ENCODE measurements around the gene NCEH1. TPM values are rescaled to one million over a fixed set of nuclear protein-coding genes. Genes with fewer than 3 reads are reported as not detected.
A peak's percentile ranks its signal among the peaks of the same experiment; 100 is the strongest.

The NCEH1 gene
- polyA plus RNA-seq, 3 donors: 8.6 to 23.9 (median 20.7) TPM

GRCh38 chr3:172678068-172678467 lies 32.8 kb downstream of the NCEH1 start:
- H3K36me3 Mint-ChIP-seq: peaks cover 12% of the 10 kb centered on the region in 2 donors
- H3K27ac Mint-ChIP-seq: peak overlapping the region; percentile 19 to 94 (median 68)
- H3K36me3 ChIP-seq (replicated peaks in 1 of 2; ENCODE audit: control insufficient read depth in 1 of 2, insufficient read depth in 2 of 2, low read length in 2 of 2): peaks cover 0 to 5% of the 10 kb centered on the region in 2 donors
- H3K27me3 ChIP-seq (ENCODE audit: control insufficient read depth in 2 of 2, insufficient read depth in 2 of 2, low read length in 2 of 2): no peaks in the 10 kb centered on the region
- no peak overlapping the region for H3K4me3 Mint-ChIP-seq
- H3K4me2 ChIP-seq (replicated peaks; ENCODE audit: extremely low read depth, low read length, poor library complexity, severe bottlenecking): no peak overlapping the region
- H3K9ac ChIP-seq (ENCODE audit: insufficient read depth, low read length, poor library complexity, severe bottlenecking): no peak overlapping the region
- H3K4me1 Mint-ChIP-seq: peaks cover 32% of the 10 kb centered on the region
- peaks cover 75% of the 10 kb centered on the region for H3K79me2 ChIP-seq (ENCODE audit: insufficient read depth, low read length)
- no peak overlapping the region for H2AFZ ChIP-seq (ENCODE audit: insufficient read depth, low read depth, low read length, poor library complexity, severe bottlenecking)
- no peak overlapping the region for H3K4me3 ChIP-seq (replicated peaks in 1 of 3; ENCODE audit: low read depth in 2 of 3, low read length in 3 of 3)
- intact Hi-C loops (cut with micrococcal nuclease): loop anchor here (5.0 kb wide), 2 partner anchors 34 to 74 kb away; partner anchors contain the start of genes ECT2 (in 1 of the 2) and NCEH1 (in 1 of the 2)
- no peak for TF ChIP-seq CTCF (IDR thresholded peaks at IDR 0.05)
- no peaks in the 10 kb centered on the region for H3K9me3 ChIP-seq (replicated peaks in 1 of 2; ENCODE audit: control insufficient read depth in 1 of 2, insufficient read depth in 1 of 2, low read length in 2 of 2)
- H3K9me3 Mint-ChIP-seq: peaks cover 0 to 2% (median 0%) of the 10 kb centered on the region in 7 donors
- no CpG with 5 or more reads among the region's 1 CpG for WGBS (ENCODE audit: insufficient coverage)
- H3K27me3 Mint-ChIP-seq (ENCODE audit: low read depth in 3 of 3): peaks cover 0 to 2% (median 0%) of the 10 kb centered on the region in 3 donors
- no peak for DNase-seq
- peaks cover 19% of the 10 kb centered on the region for H4K20me1 ChIP-seq (ENCODE audit: insufficient read depth, low read length)
- H3K27ac ChIP-seq (ENCODE audit: low read depth in 1 of 2, low read length in 2 of 2): peak overlapping the region; percentile 20 to 85
- peaks cover 38 to 44% of the 10 kb centered on the region in 2 donors for H3K4me1 ChIP-seq (ENCODE audit: control insufficient read depth in 1 of 2, insufficient read depth in 2 of 2, low read length in 2 of 2)

GRCh38 chr3:172676196-172676922 lies 34.5 kb downstream of the NCEH1 start:
- peak overlapping the region in 1 of 3 experiments; percentile 20 for H3K4me3 ChIP-seq (replicated peaks in 1 of 3; ENCODE audit: low read depth in 2 of 3, low read length in 3 of 3)
- H3K27ac ChIP-seq (ENCODE audit: low read depth in 1 of 2, low read length in 2 of 2): peak overlapping the region; percentile 58 to 85
- H3K4me1 ChIP-seq (ENCODE audit: control insufficient read depth in 1 of 2, insufficient read depth in 2 of 2, low read length in 2 of 2): peaks cover 38 to 46% of the 10 kb centered on the region in 2 donors
- no peaks in the 10 kb centered on the region for H3K9me3 ChIP-seq (replicated peaks in 1 of 2; ENCODE audit: control insufficient read depth in 1 of 2, insufficient read depth in 1 of 2, low read length in 2 of 2)
- no peaks in the 10 kb centered on the region for H3K27me3 ChIP-seq (ENCODE audit: control insufficient read depth in 2 of 2, insufficient read depth in 2 of 2, low read length in 2 of 2)
- peaks cover 72% of the 10 kb centered on the region for H3K79me2 ChIP-seq (ENCODE audit: insufficient read depth, low read length)
- H3K27me3 Mint-ChIP-seq (ENCODE audit: low read depth in 3 of 3): peaks cover 0 to 2% (median 0%) of the 10 kb centered on the region in 3 donors
- H3K4me1 Mint-ChIP-seq: peaks cover 33% of the 10 kb centered on the region
- H3K4me2 ChIP-seq (replicated peaks; ENCODE audit: extremely low read depth, low read length, poor library complexity, severe bottlenecking): peak overlapping the region; percentile 40
- TF ChIP-seq CTCF (IDR thresholded peaks at IDR 0.05): no peak
- peaks cover 0 to 2% (median 0%) of the 10 kb centered on the region in 7 donors for H3K9me3 Mint-ChIP-seq
- no peak for DNase-seq
- H3K9ac ChIP-seq (ENCODE audit: insufficient read depth, low read length, poor library complexity, severe bottlenecking): no peak overlapping the region
- intact Hi-C loops (cut with micrococcal nuclease): loop anchor here (5.0 kb wide), 2 partner anchors 36 to 76 kb away; partner anchors contain the start of genes ECT2 (in 1 of the 2) and NCEH1 (in 1 of the 2)
- no peak overlapping the region for H2AFZ ChIP-seq (ENCODE audit: insufficient read depth, low read depth, low read length, poor library complexity, severe bottlenecking)
- peak overlapping the region in 1 of 2 donors; percentile 42 for H3K4me3 Mint-ChIP-seq
- H4K20me1 ChIP-seq (ENCODE audit: insufficient read depth, low read length): peaks cover 28% of the 10 kb centered on the region
- H3K36me3 Mint-ChIP-seq: peaks cover 8 to 12% of the 10 kb centered on the region in 2 donors
- 91% methylated on average over 17 of the region's 21 CpGs for WGBS (ENCODE audit: insufficient coverage)
- H3K36me3 ChIP-seq (replicated peaks in 1 of 2; ENCODE audit: control insufficient read depth in 1 of 2, insufficient read depth in 2 of 2, low read length in 2 of 2): peaks cover 0 to 5% of the 10 kb centered on the region in 2 donors
- H3K27ac Mint-ChIP-seq: peak overlapping the region; percentile 83 to 94 (median 91)

Measured in CD14-positive monocyte (primary cell).